HepG2 (cell line): Measurements from ENCODE around the gene DTWD2. TPM values are rescaled to one million over a fixed set of nuclear protein-coding genes. Genes with fewer than 3 reads are reported as not detected.

ENCODE experiments used
- ATAC-seq: fragments of 200-7000 bp; cut with Tn5 transposase; 3 replicates; pipeline ENCODE4 v1.9.1; 2020; ENCODE audit warnings: mild to moderate bottlenecking, moderate library complexity
- BruUV-seq: library from RNA; stranded (reverse); fragments of 400-500 nt; replicated peaks from 2 replicates; lab custom pipeline; 2021; lab: Mats Ljungman, UMichigan
- CTCF ChIA-PET: fragments of 300-600 bp; formaldehyde crosslinking; extraction: SDS; loops from one replicate; lab custom pipeline; 2021; ENCODE audit warnings: low total read pairs, inconsistent platforms, low intra/inter-chr PET ratio; lab: Yijun Ruan, JAX
- POLR2A ChIA-PET: fragments of 350-600 bp; sonication (Branson Sonifier 250); formaldehyde crosslinking; loops from one replicate; lab custom pipeline; 2020; ENCODE audit warnings: antibody characterized with exemption, inconsistent platforms; lab: Yijun Ruan, JAX
- DNase-seq: peaks from one replicate; pipeline ENCODE4 v3.0.0-alpha.2; 2015; ENCODE audit warnings: low spot score
- FAIRE-seq: peaks from 3 replicates; lab custom pipeline; 2011; peaks lifted over from hg19 to GRCh38; lab: Jason Lieb, UNC
- H2AFZ ChIP-seq: one replicate; pipeline ENCODE4 v1.6.1; 2011; ENCODE audit warnings: low read length, inconsistent platforms
- H3K27ac ChIP-seq: fragments of 300-600 bp; 3 replicates; pipeline ENCODE4 v1.8.0; 2011; ENCODE audit warnings: mixed run types, mild to moderate bottlenecking, mixed read lengths, low read length, inconsistent platforms; ENCODE audit not compliant: insufficient read depth; ENCODE audit errors: extremely low read length
- H3K27me3 ChIP-seq, 2 experiments: fragments of 200-600 bp in 1 of 2; 2 replicates in 1 of 2; 3 replicates in 1 of 2; pipeline versions ENCODE4 v1.6.0 to v1.8.0; 2011; ENCODE audit warnings: low read length in 2 of 2, mild to moderate bottlenecking in 2 of 2, moderate library complexity in 2 of 2, inconsistent platforms in 1 of 2; ENCODE audit not compliant: insufficient read depth in 2 of 2, control insufficient read depth in 1 of 2
- H3K36me3 ChIP-seq, 2 experiments: fragments of 200-600 bp in 1 of 2; replicated peaks in 1 of 2; 2 replicates in 1 of 2; 3 replicates in 1 of 2; pipeline versions ENCODE4 v1.5.1 to v1.8.0; 2011; ENCODE audit warnings: low read length in 2 of 2, inconsistent platforms in 1 of 2; ENCODE audit not compliant: insufficient read depth in 2 of 2, control insufficient read depth in 1 of 2
- H3K4me1 ChIP-seq: 2 replicates; pipeline ENCODE4 v1.5.1; 2012; ENCODE audit warnings: low read length, inconsistent platforms; ENCODE audit not compliant: insufficient read depth
- H3K4me2 ChIP-seq: 2 replicates; pipeline ENCODE4 v1.6.0; 2011; ENCODE audit warnings: low read depth, low read length, inconsistent platforms
- H3K4me3 ChIP-seq, 3 experiments: fragments of 200-600 bp in 1 of 3; sonication (generic), shearing (Covaris generic) in 1 of 3; replicated peaks in 1 of 3; 2 replicates each; pipeline ENCODE4 v1.5.1; 2011 to 2016; ENCODE audit warnings: low read length in 3 of 3, inconsistent platforms in 2 of 3, low read depth in 2 of 3, mild to moderate bottlenecking in 2 of 3, control low read depth in 1 of 3, mixed read lengths in 1 of 3; ENCODE audit not compliant: insufficient read depth in 1 of 3
- H3K79me2 ChIP-seq: one replicate; pipeline ENCODE4 v1.6.1; 2011; ENCODE audit warnings: low read length, inconsistent platforms; ENCODE audit not compliant: insufficient read depth
- H3K9ac ChIP-seq: 2 replicates; pipeline ENCODE4 v1.6.0; 2011; ENCODE audit warnings: mild to moderate bottlenecking, low read depth, low read length, inconsistent platforms; ENCODE audit not compliant: insufficient read depth
- H3K9me3 ChIP-seq: 2 replicates; pipeline ENCODE4 v1.5.1; 2012; ENCODE audit warnings: mild to moderate bottlenecking, low read length
- H4K20me1 ChIP-seq: 2 replicates; pipeline ENCODE4 v1.6.0; 2011; ENCODE audit warnings: inconsistent platforms, mild to moderate bottlenecking, low read length, moderate library complexity; ENCODE audit not compliant: insufficient read depth
- BCL6 ChIP-seq: IDR thresholded peaks from 2 replicates; pipeline ENCODE4 v1.6.1; 2016; ENCODE audit warnings: missing genetic modification reagents, missing compliant biosample characterization
- FOSL2 ChIP-seq: sonication (generic); formaldehyde crosslinking; IDR thresholded peaks from 2 replicates; pipeline ENCODE4 v1.4.0; 2020; ENCODE audit warnings: missing genetic modification reagents
- RAD51 ChIP-seq: fragments of 450-650 bp; IDR thresholded peaks from 2 replicates; pipeline ENCODE4 v1.6.1; 2016; ENCODE audit warnings: borderline replicate concordance
- SATB2 ChIP-seq: sonication (generic); formaldehyde crosslinking; IDR thresholded peaks from 2 replicates; pipeline ENCODE4 v1.5.0; 2020; ENCODE audit warnings: missing genetic modification reagents
- SP140L ChIP-seq: sonication (generic); formaldehyde crosslinking; IDR thresholded peaks from 2 replicates; pipeline ENCODE4 v1.4.0; 2020; ENCODE audit warnings: missing genetic modification reagents, borderline replicate concordance
- SP4 ChIP-seq: sonication (generic); formaldehyde crosslinking; IDR thresholded peaks from 2 replicates; pipeline ENCODE4 v1.8.1; 2023; ENCODE audit warnings: mild to moderate bottlenecking, missing genetic modification reagents
- SRSF9 ChIP-seq: fragments of 200-400 bp; formaldehyde crosslinking; IDR thresholded peaks from 2 replicates; pipeline ENCODE4 v1.6.1; 2018; ENCODE audit warnings: borderline replicate concordance, mild to moderate bottlenecking, low read depth, low read length; ENCODE audit not compliant: insufficient read depth, poor library complexity, severe bottlenecking
- ZFP37 ChIP-seq: sonication (generic); formaldehyde crosslinking; IDR thresholded peaks from 2 replicates; pipeline ENCODE4 v1.4.0; 2020; ENCODE audit warnings: missing genetic modification reagents, borderline replicate concordance
- ZSCAN12 ChIP-seq: sonication (generic); formaldehyde crosslinking; IDR thresholded peaks from 2 replicates; pipeline ENCODE4 v1.9.0; 2021; ENCODE audit warnings: mild to moderate bottlenecking, missing genetic modification reagents
- WGBS: methylation state at CpG from one replicate; pipeline ENCODE4 v1.1.6; 2017; ENCODE audit warnings: low lambda C conversion rate; 5-methylcytosine and 5-hydroxymethylcytosine counted together
- in situ Hi-C: cut with HindIII; loops from 2 replicates; pipeline ENCODE4 v1.10.0; 2017; ENCODE audit warnings: low pct_unique_long_range_greater_than_20kb; ENCODE audit not compliant: extremely low pct_ligation_motif_present
- intact Hi-C: fragments of 100-400 bp; cut with micrococcal nuclease; formaldehyde crosslinking; loops from one replicate; pipeline ENCODE4 v1.10.0; 2022; ENCODE audit not compliant: unreplicated experiment
- polyA plus RNA-seq, 8 experiments: library from polyadenylated mRNA; depleted of rRNA in 3 of 8; stranded (reverse) in 7 of 8; unstranded in 1 of 8; fragments of >200 nt; fragmentation: Illumina TruSeq in 4 of 8; extraction: Trizol in 4 of 8; gene quantifications; 2 replicates each; pipeline versions ENCODE4 v1.2.1 to v1.2.3, GENCODE V29; 2011 to 2016; ENCODE audit warnings: low read depth in 4 of 8, missing spikeins in 1 of 8, mixed read lengths in 1 of 8; ENCODE audit not compliant: insufficient read depth in 1 of 8
- total RNA-seq, 5 experiments: library from RNA; depleted of rRNA; stranded (reverse); fragments of >200 nt; fragmentation: Illumina TruSeq; extraction: Trizol; gene quantifications; 2 replicates each; pipeline ENCODE4 v1.2.3, GENCODE V29; 2016; ENCODE audit warnings: low read depth in 1 of 5
- TF ChIP-seq, protein P1 (sequence below), 2 experiments: IDR thresholded peaks; 2 replicates each; pipeline ENCODE4 v1.6.1; 2011 to 2012; ENCODE audit warnings: low read length in 2 of 2, borderline replicate concordance in 1 of 2, low read depth in 1 of 2, mild to moderate bottlenecking in 1 of 2, moderate library complexity in 1 of 2
- TF ChIP-seq, protein P2 (sequence below): sonication (generic); formaldehyde crosslinking; IDR thresholded peaks from 2 replicates; pipeline ENCODE4 v1.4.0; 2020; ENCODE audit warnings: mild to moderate bottlenecking, missing genetic modification reagents
- TF ChIP-seq, protein P3 (sequence below): sonication (generic); formaldehyde crosslinking; IDR thresholded peaks from 2 replicates; pipeline ENCODE4 v1.4.0; 2020; ENCODE audit warnings: missing genetic modification reagents

Gene DTWD2
- total and polyA plus RNA-seq, 2 of the 13 experiments (the other 11 are each of a cell fraction or from before 2014, with no cell fraction given): 1.6 to 6.0 TPM

- TF ChIP-seq ZFP37 (CRISPR knock-in tag): no peak
These were observed 179.9 kb downstream of the DTWD2 start (continued) for GRCh38 chr5:118808441-118808840.

GRCh38 chr5:118806571-118806970 lies 181.8 kb downstream of the DTWD2 start:
- BruUV-seq: no TSS peak
- no peak overlapping the region for H3K27ac ChIP-seq
- H3K4me1 ChIP-seq: no peaks in the 10 kb centered on the region
- no peaks in the 10 kb centered on the region for H3K9me3 ChIP-seq
- 7% methylated on average over 4 of the region's 4 CpGs for WGBS
- ChIA-PET CTCF (no interaction called here), POLR2A (no interaction called here)
- no peak overlapping the region for H3K9ac ChIP-seq
- no peaks in the 10 kb centered on the region for H3K79me2 ChIP-seq
- no peak overlapping the region for H3K4me2 ChIP-seq
- H2AFZ ChIP-seq: no peak overlapping the region
- H3K36me3 ChIP-seq: no peaks in the 10 kb centered on the region
- no peaks in the 10 kb centered on the region for H4K20me1 ChIP-seq
- ATAC-seq (no peak), DNase-seq (no peak), FAIRE-seq (no peak)
- intact Hi-C loops (no loop called here), in situ Hi-C loops (no loop called here)
- TF ChIP-seq, protein P1, sequence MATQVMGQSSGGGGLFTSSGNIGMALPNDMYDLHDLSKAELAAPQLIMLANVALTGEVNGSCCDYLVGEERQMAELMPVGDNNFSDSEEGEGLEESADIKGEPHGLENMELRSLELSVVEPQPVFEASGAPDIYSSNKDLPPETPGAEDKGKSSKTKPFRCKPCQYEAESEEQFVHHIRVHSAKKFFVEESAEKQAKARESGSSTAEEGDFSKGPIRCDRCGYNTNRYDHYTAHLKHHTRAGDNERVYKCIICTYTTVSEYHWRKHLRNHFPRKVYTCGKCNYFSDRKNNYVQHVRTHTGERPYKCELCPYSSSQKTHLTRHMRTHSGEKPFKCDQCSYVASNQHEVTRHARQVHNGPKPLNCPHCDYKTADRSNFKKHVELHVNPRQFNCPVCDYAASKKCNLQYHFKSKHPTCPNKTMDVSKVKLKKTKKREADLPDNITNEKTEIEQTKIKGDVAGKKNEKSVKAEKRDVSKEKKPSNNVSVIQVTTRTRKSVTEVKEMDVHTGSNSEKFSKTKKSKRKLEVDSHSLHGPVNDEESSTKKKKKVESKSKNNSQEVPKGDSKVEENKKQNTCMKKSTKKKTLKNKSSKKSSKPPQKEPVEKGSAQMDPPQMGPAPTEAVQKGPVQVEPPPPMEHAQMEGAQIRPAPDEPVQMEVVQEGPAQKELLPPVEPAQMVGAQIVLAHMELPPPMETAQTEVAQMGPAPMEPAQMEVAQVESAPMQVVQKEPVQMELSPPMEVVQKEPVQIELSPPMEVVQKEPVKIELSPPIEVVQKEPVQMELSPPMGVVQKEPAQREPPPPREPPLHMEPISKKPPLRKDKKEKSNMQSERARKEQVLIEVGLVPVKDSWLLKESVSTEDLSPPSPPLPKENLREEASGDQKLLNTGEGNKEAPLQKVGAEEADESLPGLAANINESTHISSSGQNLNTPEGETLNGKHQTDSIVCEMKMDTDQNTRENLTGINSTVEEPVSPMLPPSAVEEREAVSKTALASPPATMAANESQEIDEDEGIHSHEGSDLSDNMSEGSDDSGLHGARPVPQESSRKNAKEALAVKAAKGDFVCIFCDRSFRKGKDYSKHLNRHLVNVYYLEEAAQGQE (IDR thresholded peaks at IDR 0.05; ENCODE audit: borderline replicate concordance in 1 of 2, low read depth in 1 of 2, low read length in 2 of 2): no peak
- no peak for TF ChIP-seq BCL6 (CRISPR knock-in tag)
- TF ChIP-seq FOSL2: no peak
- TF ChIP-seq ZSCAN12: no peak
- TF ChIP-seq, protein P2, sequence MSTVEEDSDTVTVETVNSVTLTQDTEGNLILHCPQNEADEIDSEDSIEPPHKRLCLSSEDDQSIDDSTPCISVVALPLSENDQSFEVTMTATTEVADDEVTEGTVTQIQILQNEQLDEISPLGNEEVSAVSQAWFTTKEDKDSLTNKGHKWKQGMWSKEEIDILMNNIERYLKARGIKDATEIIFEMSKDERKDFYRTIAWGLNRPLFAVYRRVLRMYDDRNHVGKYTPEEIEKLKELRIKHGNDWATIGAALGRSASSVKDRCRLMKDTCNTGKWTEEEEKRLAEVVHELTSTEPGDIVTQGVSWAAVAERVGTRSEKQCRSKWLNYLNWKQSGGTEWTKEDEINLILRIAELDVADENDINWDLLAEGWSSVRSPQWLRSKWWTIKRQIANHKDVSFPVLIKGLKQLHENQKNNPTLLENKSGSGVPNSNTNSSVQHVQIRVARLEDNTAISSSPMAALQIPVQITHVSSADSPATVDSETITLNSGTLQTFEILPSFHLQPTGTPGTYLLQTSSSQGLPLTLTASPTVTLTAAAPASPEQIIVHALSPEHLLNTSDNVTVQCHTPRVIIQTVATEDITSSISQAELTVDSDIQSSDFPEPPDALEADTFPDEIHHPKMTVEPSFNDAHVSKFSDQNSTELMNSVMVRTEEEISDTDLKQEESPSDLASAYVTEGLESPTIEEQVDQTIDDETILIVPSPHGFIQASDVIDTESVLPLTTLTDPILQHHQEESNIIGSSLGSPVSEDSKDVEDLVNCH (CRISPR knock-in tag): no peak
- TF ChIP-seq SP140L (CRISPR knock-in tag): no peak
- no peak for TF ChIP-seq RAD51
- TF ChIP-seq, protein P3, sequence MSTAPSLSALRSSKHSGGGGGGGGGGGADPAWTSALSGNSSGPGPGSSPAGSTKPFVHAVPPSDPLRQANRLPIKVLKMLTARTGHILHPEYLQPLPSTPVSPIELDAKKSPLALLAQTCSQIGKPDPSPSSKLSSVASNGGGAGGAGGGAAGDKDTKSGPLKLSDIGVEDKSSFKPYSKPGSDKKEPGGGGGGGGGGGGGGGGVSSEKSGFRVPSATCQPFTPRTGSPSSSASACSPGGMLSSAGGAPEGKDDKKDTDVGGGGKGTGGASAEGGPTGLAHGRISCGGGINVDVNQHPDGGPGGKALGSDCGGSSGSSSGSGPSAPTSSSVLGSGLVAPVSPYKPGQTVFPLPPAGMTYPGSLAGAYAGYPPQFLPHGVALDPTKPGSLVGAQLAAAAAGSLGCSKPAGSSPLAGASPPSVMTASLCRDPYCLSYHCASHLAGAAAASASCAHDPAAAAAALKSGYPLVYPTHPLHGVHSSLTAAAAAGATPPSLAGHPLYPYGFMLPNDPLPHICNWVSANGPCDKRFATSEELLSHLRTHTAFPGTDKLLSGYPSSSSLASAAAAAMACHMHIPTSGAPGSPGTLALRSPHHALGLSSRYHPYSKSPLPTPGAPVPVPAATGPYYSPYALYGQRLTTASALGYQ (CRISPR knock-in tag): no peak
- no peak for TF ChIP-seq SATB2 (CRISPR knock-in tag)
- no peak for TF ChIP-seq SRSF9
- TF ChIP-seq SP4: no peak
- H3K4me3 ChIP-seq: no peak overlapping the region
- H3K27me3 ChIP-seq: no peaks in the 10 kb centered on the region
